RWPE2 (cell line): ENCODE data around the gene TKFC.

Experiments
- ATAC-seq: fragments of 200-7000 bp; cut with Tn5 transposase; 3 replicates; pipeline ENCODE4 v1.9.1; 2021; ENCODE audit warnings: low read depth
- DNase-seq: peaks from one replicate; pipeline ENCODE4 v3.0.0-alpha.2; 2020; ENCODE audit warnings: low spot score
- H3K27ac ChIP-seq: fragments of 450-650 bp; 2 replicates; pipeline ENCODE4 v1.5.1; 2017; ENCODE audit warnings: mild to moderate bottlenecking; ENCODE audit not compliant: poor library complexity, severe bottlenecking
- H3K27me3 ChIP-seq: fragments of 250-450 bp; sonication (Bioruptor Pico); 2 replicates; pipeline ENCODE4 v1.5.1; 2021; ENCODE audit warnings: mild to moderate bottlenecking, moderate library complexity; ENCODE audit not compliant: insufficient read depth, poor library complexity, severe bottlenecking
- H3K36me3 ChIP-seq: fragments of 250-450 bp; sonication (Bioruptor Pico); 2 replicates; pipeline ENCODE4 v1.5.1; 2020; ENCODE audit warnings: low read depth, mild to moderate bottlenecking, moderate library complexity
- H3K4me1 ChIP-seq: fragments of 250-450 bp; sonication (Bioruptor Pico); 2 replicates; pipeline ENCODE4 v1.5.1; 2021; ENCODE audit warnings: mild to moderate bottlenecking, moderate library complexity; ENCODE audit not compliant: insufficient read depth, poor library complexity, severe bottlenecking
- H3K4me3 ChIP-seq: fragments of 250-450 bp; sonication (Bioruptor Pico); 2 replicates; pipeline ENCODE4 v1.5.1; 2021; ENCODE audit warnings: mild to moderate bottlenecking, moderate library complexity; ENCODE audit not compliant: severe bottlenecking
- H3K9me3 ChIP-seq: fragments of 250-450 bp; sonication (Bioruptor Pico); 2 replicates; pipeline ENCODE4 v1.5.1; 2021; ENCODE audit warnings: mild to moderate bottlenecking, moderate library complexity; ENCODE audit not compliant: severe bottlenecking
- TF ChIP-seq, protein P1 (sequence below): fragments of 450-650 bp; IDR thresholded peaks from one replicate; pipeline ENCODE4 v1.5.1; 2017; ENCODE audit warnings: mild to moderate bottlenecking, moderate library complexity; ENCODE audit not compliant: poor library complexity, severe bottlenecking

Gene TKFC

GRCh38 chr11:61292356-61292755 is 40.7 kb upstream of the TKFC start:
- Histone ChIP-seq H3K9me3 (no peaks in the 10 kb centered on the region), H3K4me3 (no peak overlapping the region), H3K4me1 (peaks cover 4% of the 10 kb centered on the region), H3K27me3 (peaks cover 11% of the 10 kb centered on the region), H3K27ac (no peak overlapping the region), H3K36me3 (no peaks in the 10 kb centered on the region)
- DNase-seq (no peak), ATAC-seq (no peak)
- TF ChIP-seq, protein P1, sequence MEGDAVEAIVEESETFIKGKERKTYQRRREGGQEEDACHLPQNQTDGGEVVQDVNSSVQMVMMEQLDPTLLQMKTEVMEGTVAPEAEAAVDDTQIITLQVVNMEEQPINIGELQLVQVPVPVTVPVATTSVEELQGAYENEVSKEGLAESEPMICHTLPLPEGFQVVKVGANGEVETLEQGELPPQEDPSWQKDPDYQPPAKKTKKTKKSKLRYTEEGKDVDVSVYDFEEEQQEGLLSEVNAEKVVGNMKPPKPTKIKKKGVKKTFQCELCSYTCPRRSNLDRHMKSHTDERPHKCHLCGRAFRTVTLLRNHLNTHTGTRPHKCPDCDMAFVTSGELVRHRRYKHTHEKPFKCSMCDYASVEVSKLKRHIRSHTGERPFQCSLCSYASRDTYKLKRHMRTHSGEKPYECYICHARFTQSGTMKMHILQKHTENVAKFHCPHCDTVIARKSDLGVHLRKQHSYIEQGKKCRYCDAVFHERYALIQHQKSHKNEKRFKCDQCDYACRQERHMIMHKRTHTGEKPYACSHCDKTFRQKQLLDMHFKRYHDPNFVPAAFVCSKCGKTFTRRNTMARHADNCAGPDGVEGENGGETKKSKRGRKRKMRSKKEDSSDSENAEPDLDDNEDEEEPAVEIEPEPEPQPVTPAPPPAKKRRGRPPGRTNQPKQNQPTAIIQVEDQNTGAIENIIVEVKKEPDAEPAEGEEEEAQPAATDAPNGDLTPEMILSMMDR, result no peak

DNA sequence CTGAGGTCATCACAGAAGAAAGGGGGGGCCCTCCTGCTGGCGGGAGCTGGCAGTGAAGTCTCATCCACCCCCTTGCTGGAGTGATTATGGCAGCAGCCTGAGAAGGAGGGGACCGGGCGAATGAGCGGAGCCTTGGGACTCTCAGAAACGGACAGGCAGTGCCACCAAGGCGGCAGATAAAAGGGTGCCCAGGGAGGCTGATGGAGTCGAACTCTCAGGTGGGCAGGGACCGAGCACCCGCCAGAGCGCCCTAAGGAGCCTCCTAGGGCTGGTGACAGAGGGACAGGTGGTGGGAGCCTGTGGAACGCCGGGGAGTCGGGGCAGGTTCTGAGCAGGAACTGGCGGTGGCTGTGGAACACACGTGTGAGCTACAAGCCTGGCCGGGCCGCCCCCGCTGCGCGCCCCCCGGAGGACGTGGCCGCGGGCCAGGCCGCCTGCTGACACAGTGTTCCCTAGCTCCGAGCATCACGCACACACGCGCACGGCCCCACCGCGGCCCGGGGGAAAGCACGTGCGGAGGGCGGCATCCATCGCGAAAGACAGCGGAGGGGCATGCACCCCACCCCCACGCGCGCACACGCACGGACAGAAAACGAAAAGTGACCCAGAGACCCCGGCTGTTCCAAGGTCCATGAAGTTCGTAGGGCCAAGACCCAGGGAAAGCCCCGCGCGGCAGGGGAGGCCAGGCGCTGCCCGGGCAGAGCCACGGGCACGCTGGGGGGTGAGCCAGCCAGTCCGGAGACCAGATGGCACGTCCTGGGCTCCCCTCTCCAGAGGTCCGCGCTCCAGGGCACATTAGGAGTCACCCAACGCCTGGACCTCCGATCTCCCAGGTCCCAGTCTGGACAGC is 38.9 kb upstream of the TKFC start:
- ATAC-seq, result peak; percentile 49
- Histone ChIP-seq H3K27ac (no peak overlapping the region), H3K9me3 (no peaks in the 10 kb centered on the region), H3K4me3 (peak overlapping the region; percentile 26), H3K36me3 (peaks cover 4% of the 10 kb centered on the region; the same call in 1 of the 2 replicates), H3K27me3 (peaks cover 11% of the 10 kb centered on the region), H3K4me1 (peaks cover 15% of the 10 kb centered on the region)
- DNase-seq, result no peak
- TF ChIP-seq, protein P1, result no peak

- Histone ChIP-seq H3K27ac (no peak within 1 kb of the TSS), H3K9me3 (no peaks in the 10 kb centered on the region), H3K27me3 (peaks cover 11% of the 10 kb centered on the region), H3K4me1 (peaks cover 15% of the 10 kb centered on the region), H3K36me3 (peaks cover 7% of the 10 kb centered on the region; the same call in 1 of the 2 replicates), H3K4me3 (peak within 1 kb of the TSS; percentile 26)
- ATAC-seq (peak; percentile 64), DNase-seq (no peak)
- TF ChIP-seq, protein P1, result peak; percentile 41
Measured at GRCh38 chr11:61294717-61295595, 38.1 kb upstream of the TKFC start, which contains the start of gene VWCE. TSS of gene VWCE (minus strand) at chr11:61295316. CDS start at chr11:61295037, 279 bp downstream.

GRCh38 chr11:61295596-61295926 is 37.5 kb upstream of the TKFC start:
- Histone ChIP-seq H3K27me3 (peaks cover 11% of the 10 kb centered on the region), H3K4me3 (no peak overlapping the region)

More at GRCh38 chr11:61295596-61295926, 37.5 kb upstream of the TKFC start:
- Histone ChIP-seq H3K9me3 (no peaks in the 10 kb centered on the region), H3K36me3 (peaks cover 8% of the 10 kb centered on the region), H3K27ac (no peak overlapping the region), H3K4me1 (peaks cover 15% of the 10 kb centered on the region)
- DNase-seq, result no peak
- no peak for ATAC-seq
- TF ChIP-seq, protein P1, result no peak
